Neural progenitor cell (in vitro differentiated cells): ENCODE data around the gene CCR2. TPM values are rescaled to one million over a fixed set of nuclear protein-coding genes. Genes with fewer than 3 reads are reported as not detected.
"Not testable (repeated sequence)": the region's sequence is repeated elsewhere in the genome, so short reads cannot be mapped to it uniquely, and the experiment has no call there.

Experiments used
- DNase-seq: peaks from one replicate; pipeline ENCODE4 v3.0.0-alpha.2; 2016; ENCODE audit warnings: low spot score
- H2AFZ ChIP-seq: fragments of 200-600 bp; sonication (generic); replicated peaks from 2 replicates; pipeline ENCODE4 v1.6.1; 2016; ENCODE audit warnings: antibody characterized with exemption
- H3F3A ChIP-seq: fragments of 200-600 bp; sonication (generic); 2 replicates; pipeline ENCODE4 v1.6.1; 2016; ENCODE audit warnings: antibody characterized with exemption, low read depth
- H3K27ac ChIP-seq: fragments of 200-600 bp; sonication (generic); 2 replicates; pipeline ENCODE4 v1.5.1; 2016; ENCODE audit warnings: mild to moderate bottlenecking
- H3K27me3 ChIP-seq: fragments of 200-600 bp; sonication (generic); 2 replicates; pipeline ENCODE4 v1.6.1; 2016; ENCODE audit warnings: mild to moderate bottlenecking, moderate library complexity
- H3K36me3 ChIP-seq: fragments of 200-600 bp; sonication (generic); 2 replicates; pipeline ENCODE4 v1.5.1; 2016
- H3K4me1 ChIP-seq: fragments of 200-600 bp; sonication (generic); 2 replicates; pipeline ENCODE4 v1.6.1; 2016; ENCODE audit warnings: mixed run types
- H3K4me2 ChIP-seq: fragments of 200-600 bp; sonication (generic); 2 replicates; pipeline ENCODE4 v1.6.1; 2016
- H3K4me3 ChIP-seq: fragments of 200-600 bp; sonication (generic); 2 replicates; pipeline ENCODE4 v1.5.1; 2016
- H3K79me2 ChIP-seq: fragments of 200-600 bp; sonication (generic); 2 replicates; pipeline ENCODE4 v1.6.1; 2016; ENCODE audit warnings: low read depth
- H3K9ac ChIP-seq: fragments of 200-600 bp; sonication (generic); 2 replicates; pipeline ENCODE4 v1.6.1; 2016
- H3K9me3 ChIP-seq: fragments of 200-600 bp; sonication (generic); 2 replicates; pipeline ENCODE4 v1.5.1; 2016; ENCODE audit warnings: low read depth
- H4K20me1 ChIP-seq: fragments of 200-600 bp; sonication (generic); 2 replicates; pipeline ENCODE4 v1.6.1; 2016; ENCODE audit warnings: low read depth
- H3K27ac Mint-ChIP-seq: 3 replicates; pipeline ENCODE4 v1.8.0; 2021; ENCODE audit warnings: mixed read lengths
- H3K27me3 Mint-ChIP-seq: 2 replicates; pipeline ENCODE4 v1.8.0; 2022; ENCODE audit warnings: low read depth, mild to moderate bottlenecking, inconsistent platforms, moderate library complexity, mixed read lengths; ENCODE audit not compliant: insufficient read depth
- H3K36me3 Mint-ChIP-seq: 3 replicates; pipeline ENCODE4 v1.8.0; 2021; ENCODE audit warnings: mixed read lengths
- H3K4me1 Mint-ChIP-seq: 3 replicates; pipeline ENCODE4 v1.8.0; 2021; ENCODE audit warnings: mixed read lengths
- H3K4me3 Mint-ChIP-seq: 3 replicates; pipeline ENCODE4 v1.8.0; 2021; ENCODE audit warnings: mild to moderate bottlenecking, moderate library complexity, mixed read lengths
- H3K9me3 Mint-ChIP-seq: 3 replicates; pipeline ENCODE4 v1.8.0; 2020; ENCODE audit warnings: mixed read lengths
- CTCF ChIP-seq: fragments of 200-600 bp; sonication (generic); IDR thresholded peaks from 2 replicates; pipeline ENCODE4 v1.5.1; 2017; ENCODE audit warnings: antibody characterized with exemption, mild to moderate bottlenecking
- EZH2 ChIP-seq: fragments of 200-600 bp; sonication (generic); IDR thresholded peaks from 2 replicates; pipeline ENCODE4 v1.6.1; 2017; ENCODE audit warnings: antibody characterized with exemption, mild to moderate bottlenecking, moderate library complexity
- EZH2phosphoT487 ChIP-seq: fragments of 200-600 bp; sonication (generic); IDR thresholded peaks from 2 replicates; pipeline ENCODE4 v1.6.1; 2017; ENCODE audit warnings: antibody characterized with exemption
- total RNA-seq: library from RNA; depleted of rRNA; stranded (reverse); fragments of >200 nt; gene quantifications from 2 replicates; pipeline ENCODE4 v1.2.3, GENCODE V29; 2015; ENCODE audit warnings: low replicate concordance

Gene CCR2
- total RNA-seq, 1 donor from 2014 or later, result not detected

DNA sequence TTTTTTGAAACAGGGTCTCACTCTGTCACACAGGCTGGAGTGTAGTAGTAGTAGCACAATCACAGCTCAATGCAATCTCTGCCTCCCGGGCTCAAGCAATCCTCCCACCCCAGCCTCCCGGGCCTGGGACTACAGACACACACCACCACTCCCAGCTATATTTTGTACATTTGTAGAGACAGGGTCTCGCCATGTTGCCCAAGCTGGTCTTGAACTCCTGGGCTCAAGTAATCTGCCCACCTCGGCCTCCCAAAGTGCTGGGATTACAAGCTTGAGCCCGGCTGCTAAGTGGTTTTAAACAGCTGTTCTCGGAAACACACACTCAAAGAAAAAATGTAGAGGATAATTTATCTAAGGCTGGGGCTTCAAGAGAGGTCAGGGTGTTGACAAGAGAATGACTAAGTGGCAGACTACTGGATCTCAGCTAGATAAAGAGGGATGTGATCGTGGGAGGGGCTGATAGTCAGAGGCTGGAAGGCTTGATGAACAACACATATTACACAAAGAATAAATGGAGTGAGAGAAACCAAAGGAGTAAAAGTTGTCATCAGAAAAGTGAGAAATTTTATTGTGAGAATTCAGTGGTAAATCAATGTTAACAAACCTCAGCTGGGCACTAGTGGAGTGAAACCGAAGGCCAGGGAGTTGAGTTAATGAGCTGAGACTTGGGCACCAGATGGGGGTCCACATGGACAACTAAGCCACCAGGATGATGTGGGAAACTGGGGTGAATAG is 46.3 kb downstream of the CCR2 start:
- TF ChIP-seq EZH2phosphoT487, result no peak
- no peak for TF ChIP-seq CTCF
- TF ChIP-seq EZH2, result no peak
- H3K4me1 Mint-ChIP-seq, result no peaks in the 10 kb centered on the region
- H3K36me3 Mint-ChIP-seq, result no peaks in the 10 kb centered on the region
- no peak overlapping the region for H2AFZ ChIP-seq
- H3K27ac Mint-ChIP-seq, result no peak overlapping the region
- H3K9me3 ChIP-seq, result no peaks in the 10 kb centered on the region
- H3K27ac ChIP-seq, result no peak overlapping the region
- H3K79me2 ChIP-seq, result no peaks in the 10 kb centered on the region
- no peak for DNase-seq
- no peak overlapping the region for H3K4me3 ChIP-seq
- H3K27me3 ChIP-seq, result no peaks in the 10 kb centered on the region
- H4K20me1 ChIP-seq, result no peaks in the 10 kb centered on the region
- H3K4me2 ChIP-seq, result no peak overlapping the region
- H3K4me3 Mint-ChIP-seq, result no peak overlapping the region
- H3K9me3 Mint-ChIP-seq, result no peaks in the 10 kb centered on the region
- H3K9ac ChIP-seq, result no peak overlapping the region
- no peaks in the 10 kb centered on the region for H3K4me1 ChIP-seq
- no peaks in the 10 kb centered on the region for H3K27me3 Mint-ChIP-seq
- H3K36me3 ChIP-seq, result no peaks in the 10 kb centered on the region
- no peaks in the 10 kb centered on the region for H3F3A ChIP-seq

- H3K27me3 Mint-ChIP-seq, result no peaks in the 10 kb centered on the region
- Histone ChIP-seq H3K4me2 (no peak overlapping the region), H2AFZ (no peak overlapping the region), H4K20me1 (no peaks in the 10 kb centered on the region), H3K27ac (no peak overlapping the region), H3K9me3 (no peaks in the 10 kb centered on the region), H3K79me2 (no peaks in the 10 kb centered on the region), H3K9ac (no peak overlapping the region), H3F3A (no peaks in the 10 kb centered on the region), H3K36me3 (no peaks in the 10 kb centered on the region), H3K27me3 (no peaks in the 10 kb centered on the region), H3K4me1 (no peaks in the 10 kb centered on the region), H3K4me3 (no peak overlapping the region)
- no peak for TF ChIP-seq EZH2phosphoT487
- TF ChIP-seq CTCF, result no peak
- no peak for TF ChIP-seq EZH2
- H3K4me3 Mint-ChIP-seq, result no peak overlapping the region
- no peaks in the 10 kb centered on the region for H3K9me3 Mint-ChIP-seq
- H3K4me1 Mint-ChIP-seq, result peaks cover 3% of the 10 kb centered on the region
- H3K36me3 Mint-ChIP-seq, result no peaks in the 10 kb centered on the region
- no peak overlapping the region for H3K27ac Mint-ChIP-seq
- DNase-seq, result no peak
Observed at GRCh38 chr3:46400846-46401245, 46.9 kb downstream of the CCR2 start.

DNA sequence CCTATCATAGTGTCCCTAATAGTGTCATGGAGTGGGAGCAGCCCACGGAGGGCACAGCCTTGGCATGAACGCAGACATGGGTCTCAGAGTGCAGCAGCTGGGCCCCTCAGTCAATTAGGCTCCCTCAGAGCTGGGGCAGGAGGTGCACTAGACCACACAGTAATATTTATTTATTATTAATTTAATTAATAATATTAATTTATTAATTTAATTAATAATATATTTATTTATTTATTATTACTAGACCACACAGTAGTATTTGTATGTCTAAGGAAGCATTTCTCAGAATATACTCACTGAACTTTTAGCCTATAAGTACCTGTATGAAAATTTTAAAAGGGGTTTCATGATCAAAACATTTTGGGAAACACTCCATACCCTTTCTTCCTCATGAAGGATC is 47.7 kb downstream of the CCR2 start:
- no peaks in the 10 kb centered on the region for H4K20me1 ChIP-seq

GRCh38 chr3:46402902-46403301 is 49.0 kb downstream of the CCR2 start:
- not testable (repeated sequence) for H3K36me3 Mint-ChIP-seq, H3F3A ChIP-seq, H3K4me1 ChIP-seq, H3K27me3 Mint-ChIP-seq, H3K4me2 ChIP-seq, H3K9me3 Mint-ChIP-seq, H2AFZ ChIP-seq, H3K9ac ChIP-seq, H4K20me1 ChIP-seq, H3K79me2 ChIP-seq, H3K36me3 ChIP-seq, H3K27ac Mint-ChIP-seq, DNase-seq, H3K4me3 ChIP-seq, H3K27ac ChIP-seq, H3K9me3 ChIP-seq, H3K27me3 ChIP-seq, H3K4me3 Mint-ChIP-seq
- peaks cover 12% of the 10 kb centered on the region for H3K4me1 Mint-ChIP-seq

More for the DNA sequence above, 47.7 kb downstream of the CCR2 start:
- no peaks in the 10 kb centered on the region for H3K79me2 ChIP-seq
- no peaks in the 10 kb centered on the region for H3K36me3 ChIP-seq
- no peaks in the 10 kb centered on the region for H3K9me3 Mint-ChIP-seq
- no peak for TF ChIP-seq EZH2phosphoT487
- TF ChIP-seq EZH2, result no peak
- no peak for TF ChIP-seq CTCF
- no peaks in the 10 kb centered on the region for H3K27me3 ChIP-seq
- H3K4me1 Mint-ChIP-seq, result peaks cover 4% of the 10 kb centered on the region
- no peaks in the 10 kb centered on the region for H3K4me1 ChIP-seq
- H3K4me3 Mint-ChIP-seq, result no peak overlapping the region
- no peaks in the 10 kb centered on the region for H3K27me3 Mint-ChIP-seq
- H3K4me3 ChIP-seq, result no peak overlapping the region
- H3K9me3 ChIP-seq, result no peaks in the 10 kb centered on the region
- no peak overlapping the region for H3K27ac ChIP-seq
- no peak for DNase-seq
- no peaks in the 10 kb centered on the region for H3F3A ChIP-seq
- no peak overlapping the region for H3K27ac Mint-ChIP-seq
- no peak overlapping the region for H3K4me2 ChIP-seq
- H3K9ac ChIP-seq, result no peak overlapping the region
- H3K36me3 Mint-ChIP-seq, result no peaks in the 10 kb centered on the region
- H2AFZ ChIP-seq, result no peak overlapping the region
